Putamen (tissue), 1 donor: Measurements from ENCODE around the gene STEAP3.

ENCODE experiments used
- DNase-seq: peaks from one replicate; pipeline ENCODE4 v3.0.0-alpha.2; 2016; ENCODE audit warnings: low spot score

STEAP3 gene

DNA sequence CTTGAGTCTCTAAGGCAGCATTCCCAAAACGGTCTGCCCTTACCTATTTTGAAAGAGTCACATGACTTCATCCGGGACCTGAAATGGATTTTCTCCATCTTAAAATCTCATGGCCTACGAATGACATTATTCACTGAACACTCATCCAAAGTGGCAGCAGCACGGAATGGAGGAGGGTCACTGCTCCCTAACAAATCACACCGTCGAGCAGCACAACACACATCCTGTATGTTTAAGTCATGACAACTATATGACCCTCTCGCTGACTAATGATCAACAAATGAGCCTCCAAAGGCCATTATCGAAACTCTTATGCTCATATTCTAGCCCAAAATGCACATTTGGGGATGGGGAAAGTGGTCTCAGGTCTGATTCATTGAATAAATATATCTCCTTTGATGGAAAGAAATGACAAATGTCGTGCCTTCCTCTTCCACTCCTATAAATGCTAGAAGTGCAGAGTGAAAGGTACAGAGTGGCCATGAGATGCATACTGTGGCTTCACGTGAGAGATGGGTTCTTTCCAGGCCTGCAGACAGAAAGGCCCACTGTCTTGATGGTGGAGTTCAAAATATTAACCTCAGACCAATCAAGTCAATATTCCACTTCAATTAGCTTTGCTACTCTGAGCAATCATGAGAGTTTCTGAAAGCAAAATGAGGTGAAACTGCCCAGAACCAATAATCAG lies 72.2 kb downstream of the STEAP3 start:
- DNase-seq = no peak

GRCh38 chr2:119301413-119301812 lies 77.8 kb downstream of the STEAP3 start:
- DNase-seq = no peak

GRCh38 chr2:119304847-119305246 lies 81.2 kb downstream of the STEAP3 start:
- no peak for DNase-seq

- no peak for DNase-seq
Measured at GRCh38 chr2:119305497-119306195, 82.0 kb downstream of the STEAP3 start.

GRCh38 chr2:119306196-119306590 lies 82.6 kb downstream of the STEAP3 start:
- DNase-seq = no peak

DNA sequence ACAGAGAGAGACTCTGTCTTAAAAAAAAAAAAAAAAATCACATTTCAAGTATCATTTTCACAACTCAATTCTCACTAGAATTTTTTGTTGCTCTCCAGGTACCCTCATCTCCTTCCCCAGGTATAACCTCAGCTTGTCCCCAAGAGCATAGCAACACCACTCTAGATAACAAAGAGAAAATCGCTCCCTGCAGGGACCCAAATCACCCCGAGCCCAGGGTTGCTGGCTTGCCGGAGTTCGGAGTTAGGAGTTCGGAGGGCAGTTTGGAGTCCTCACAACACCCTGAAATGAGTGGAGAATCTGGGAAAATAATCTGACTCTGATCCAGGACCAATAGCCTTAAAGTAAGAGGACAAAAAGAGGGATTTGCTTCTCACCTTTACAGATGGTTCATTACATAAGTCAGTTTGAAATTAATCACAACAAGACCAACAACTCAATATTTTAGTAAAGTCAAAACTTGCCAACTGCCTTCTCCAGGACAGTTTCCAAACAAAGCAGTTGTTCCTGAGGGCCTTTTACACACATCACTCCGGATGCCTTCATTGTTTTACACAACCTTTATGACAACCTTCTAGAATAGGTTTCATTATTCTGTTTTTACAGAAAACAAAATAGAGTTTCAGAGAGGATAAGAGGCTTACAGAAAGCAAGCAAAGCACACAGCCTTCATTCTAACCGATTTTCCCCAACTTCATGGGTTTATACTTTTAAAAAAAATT lies 83.9 kb downstream of the STEAP3 start:
- no peak for DNase-seq

GRCh38 chr2:119308793-119309330 lies 85.2 kb downstream of the STEAP3 start:
- DNase-seq = no peak

DNA sequence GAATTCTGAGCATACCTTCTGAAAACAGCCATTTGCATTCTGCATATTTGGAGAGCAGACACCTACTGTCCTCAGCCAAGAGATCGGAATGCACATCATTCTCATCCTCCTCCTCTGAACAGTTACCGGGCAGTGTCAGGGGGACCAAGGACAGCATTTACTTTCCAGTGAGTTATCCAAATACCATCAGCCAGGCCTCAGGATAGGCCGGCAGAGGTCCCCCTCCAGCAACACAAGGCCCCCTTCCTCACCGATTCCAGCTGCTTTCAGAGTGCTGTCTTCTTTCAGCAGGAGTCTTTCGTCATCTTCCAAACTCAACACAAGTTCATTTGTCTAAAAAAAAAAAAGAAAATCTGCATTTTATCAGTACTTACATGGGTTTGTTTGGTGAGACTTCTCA lies 87.7 kb downstream of the STEAP3 start:
- no peak for DNase-seq

- DNase-seq = no peak
Measured at GRCh38 chr2:119311831-119312230, 88.2 kb downstream of the STEAP3 start.
